Tibial artery (tissue), 4 donors: ENCODE results near the gene DOK7.

Experiments
- DNase-seq, 2 donors: peaks; one replicate each; pipeline ENCODE4 v3.0.0-alpha.2; 2019
- H3K27ac ChIP-seq, 2 donors: fragments of 200-600 bp; sonication (generic) in 1 of 2; 1 replicate in 1 of 2; 2 replicates in 1 of 2; pipeline ENCODE4 v1.5.1; 2018 to 2019; ENCODE audit warnings: mild to moderate bottlenecking in 1 of 2
- H3K27me3 ChIP-seq, 2 donors: fragments of 200-600 bp; sonication (generic) in 1 of 2; one replicate each; pipeline versions ENCODE4 v1.5.1 to v1.6.0; 2016 to 2019
- H3K36me3 ChIP-seq, 3 donors: fragments of 200-600 bp; sonication (generic) in 2 of 3; one replicate each; pipeline ENCODE4 v1.5.1; 2016 to 2019; ENCODE audit warnings: mild to moderate bottlenecking in 2 of 3
- H3K4me1 ChIP-seq, 4 donors: fragments of 200-600 bp; sonication (generic) in 2 of 4; 1 replicate in 3 of 4; 2 replicates in 1 of 4; pipeline ENCODE4 v1.5.1; 2016 to 2019
- H3K4me3 ChIP-seq, 2 donors: fragments of 200-600 bp; sonication (generic) in 1 of 2; 1 replicate in 1 of 2; 2 replicates in 1 of 2; pipeline ENCODE4 v1.5.1; 2018 to 2019; ENCODE audit warnings: mild to moderate bottlenecking in 2 of 2
- H3K9me3 ChIP-seq, 3 donors: fragments of 200-600 bp; sonication (generic) in 1 of 3; one replicate each; pipeline ENCODE4 v1.5.1; 2016 to 2019
- intact Hi-C: fragments of 100-400 bp; cut with DNase I; formaldehyde crosslinking; loops from one replicate; pipeline ENCODE4 v1.15.0; 2023; ENCODE audit warnings: low total_unique reads
- TF ChIP-seq, protein P1 (sequence below), 2 experiments: fragments of 200-600 bp in 1 of 2; fragments of 450-650 bp in 1 of 2; IDR thresholded peaks; one replicate each; pipeline ENCODE4 v1.5.1; 2017 to 2019; ENCODE audit warnings: antibody characterized with exemption in 2 of 2, mild to moderate bottlenecking in 1 of 2, moderate library complexity in 1 of 2

DOK7 gene

DNA sequence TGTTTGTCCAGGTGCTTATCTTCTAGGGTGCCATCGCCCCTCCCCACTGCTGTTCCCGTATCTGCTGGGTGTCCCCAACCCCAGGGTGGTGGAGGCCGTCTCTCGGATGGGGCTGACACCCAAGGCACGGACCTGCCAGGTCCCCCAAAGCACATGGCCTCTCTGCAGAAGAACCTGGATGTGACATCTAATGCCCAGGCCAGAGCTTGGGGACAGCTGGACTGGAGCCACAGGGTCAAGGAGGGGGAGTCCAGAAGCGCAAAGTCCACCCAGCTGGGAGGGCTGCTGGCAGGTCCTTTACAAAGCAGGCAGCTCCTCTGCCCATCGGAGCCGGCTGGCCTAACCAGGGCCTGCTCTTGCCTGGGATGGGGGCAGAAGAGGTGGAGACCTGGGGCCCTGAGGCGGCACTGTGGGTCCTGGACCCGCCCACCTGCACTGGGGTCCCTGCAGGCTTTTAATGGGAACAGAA lies 751 bp upstream of the DOK7 start:
- H3K9me3 ChIP-seq: no peaks in the 10 kb centered on the region
- H3K4me1 ChIP-seq: peaks cover 0 to 39% (median 31%) of the 10 kb centered on the region in 4 donors
- no peak for DNase-seq
- no peaks in the 10 kb centered on the region for H3K36me3 ChIP-seq
- peak overlapping the region; percentile 55 to 75 for H3K27ac ChIP-seq
- intact Hi-C loops: no loop called here
- TF ChIP-seq, protein P1, sequence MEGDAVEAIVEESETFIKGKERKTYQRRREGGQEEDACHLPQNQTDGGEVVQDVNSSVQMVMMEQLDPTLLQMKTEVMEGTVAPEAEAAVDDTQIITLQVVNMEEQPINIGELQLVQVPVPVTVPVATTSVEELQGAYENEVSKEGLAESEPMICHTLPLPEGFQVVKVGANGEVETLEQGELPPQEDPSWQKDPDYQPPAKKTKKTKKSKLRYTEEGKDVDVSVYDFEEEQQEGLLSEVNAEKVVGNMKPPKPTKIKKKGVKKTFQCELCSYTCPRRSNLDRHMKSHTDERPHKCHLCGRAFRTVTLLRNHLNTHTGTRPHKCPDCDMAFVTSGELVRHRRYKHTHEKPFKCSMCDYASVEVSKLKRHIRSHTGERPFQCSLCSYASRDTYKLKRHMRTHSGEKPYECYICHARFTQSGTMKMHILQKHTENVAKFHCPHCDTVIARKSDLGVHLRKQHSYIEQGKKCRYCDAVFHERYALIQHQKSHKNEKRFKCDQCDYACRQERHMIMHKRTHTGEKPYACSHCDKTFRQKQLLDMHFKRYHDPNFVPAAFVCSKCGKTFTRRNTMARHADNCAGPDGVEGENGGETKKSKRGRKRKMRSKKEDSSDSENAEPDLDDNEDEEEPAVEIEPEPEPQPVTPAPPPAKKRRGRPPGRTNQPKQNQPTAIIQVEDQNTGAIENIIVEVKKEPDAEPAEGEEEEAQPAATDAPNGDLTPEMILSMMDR (IDR thresholded peaks at IDR 0.05): no peak
- no peak overlapping the region for H3K4me3 ChIP-seq
- H3K27me3 ChIP-seq: no peaks in the 10 kb centered on the region

- TF ChIP-seq, protein P1 (IDR thresholded peaks at IDR 0.05): no peak
- Histone ChIP-seq H3K36me3 (no peaks in the 10 kb centered on the region), H3K9me3 (no peaks in the 10 kb centered on the region), H3K4me3 (peak overlapping the region; percentile 56 to 62), H3K27ac (peak overlapping the region; percentile 55 to 75), H3K4me1 (peaks cover 0 to 39% (median 31%) of the 10 kb centered on the region in 4 donors), H3K27me3 (no peaks in the 10 kb centered on the region)
- intact Hi-C loops: no loop called here
- no peak for DNase-seq
These were observed 646 bp downstream of the DOK7 start for GRCh38 chr4:3463556-3464348.

- DNase-seq: no peak
- Histone ChIP-seq H3K9me3 (no peaks in the 10 kb centered on the region), H3K4me3 (peak overlapping the region in 1 of 2 donors; percentile 56), H3K4me1 (peaks cover 0 to 39% (median 31%) of the 10 kb centered on the region in 4 donors), H3K36me3 (no peaks in the 10 kb centered on the region), H3K27me3 (no peaks in the 10 kb centered on the region), H3K27ac (peak overlapping the region in 1 of 2 donors; percentile 75)
- TF ChIP-seq, protein P1 (IDR thresholded peaks at IDR 0.05): no peak
- intact Hi-C loops: no loop called here
These were observed 1.3 kb downstream of the DOK7 start for GRCh38 chr4:3464349-3464905.

DNA sequence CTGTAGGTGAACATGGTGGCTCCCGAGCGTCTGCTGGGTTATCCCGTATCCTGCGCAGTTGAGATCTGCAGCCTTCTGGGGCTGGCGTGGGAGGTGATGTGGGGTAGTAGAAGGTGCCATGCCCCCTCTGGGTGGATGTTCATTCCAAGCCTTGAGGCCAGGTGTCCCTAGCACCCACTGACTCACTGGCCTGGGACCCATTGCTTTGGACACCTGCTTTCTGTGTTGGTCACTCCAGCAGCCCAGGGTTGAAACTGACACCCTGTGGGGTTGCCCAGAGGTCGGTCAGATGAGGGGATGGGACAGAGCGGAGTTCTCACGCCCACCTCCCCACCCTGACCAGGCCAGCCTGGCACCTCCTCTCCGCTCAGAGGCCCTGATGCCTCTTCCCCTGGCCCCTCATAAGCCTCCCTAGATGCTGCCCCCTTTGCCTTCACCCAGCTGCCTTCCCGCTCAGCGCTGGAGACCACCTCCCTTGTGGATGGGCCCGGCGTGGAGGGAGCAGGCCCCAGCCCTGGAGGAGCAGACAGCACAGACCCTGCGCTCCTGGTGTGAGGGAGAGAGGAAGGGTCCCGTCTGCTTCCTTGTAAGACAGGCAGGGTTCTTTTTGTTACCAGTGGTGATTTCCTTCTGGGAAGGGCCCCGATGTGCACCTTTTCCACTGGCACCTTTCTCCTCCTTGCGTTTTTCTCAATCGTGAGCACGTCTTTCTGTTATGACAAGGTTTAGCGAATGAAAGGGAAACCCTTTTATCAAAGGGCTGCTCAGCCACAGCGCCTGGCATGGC lies 2.0 kb downstream of the DOK7 start:
- DNase-seq: no peak
- no peak overlapping the region for H3K27ac ChIP-seq
- H3K9me3 ChIP-seq: no peaks in the 10 kb centered on the region
- peaks cover 0 to 39% (median 31%) of the 10 kb centered on the region in 4 donors for H3K4me1 ChIP-seq
- intact Hi-C loops: no loop called here
- no peak overlapping the region for H3K4me3 ChIP-seq
- TF ChIP-seq, protein P1 (IDR thresholded peaks at IDR 0.05): no peak
- no peaks in the 10 kb centered on the region for H3K27me3 ChIP-seq
- H3K36me3 ChIP-seq: no peaks in the 10 kb centered on the region

DNA sequence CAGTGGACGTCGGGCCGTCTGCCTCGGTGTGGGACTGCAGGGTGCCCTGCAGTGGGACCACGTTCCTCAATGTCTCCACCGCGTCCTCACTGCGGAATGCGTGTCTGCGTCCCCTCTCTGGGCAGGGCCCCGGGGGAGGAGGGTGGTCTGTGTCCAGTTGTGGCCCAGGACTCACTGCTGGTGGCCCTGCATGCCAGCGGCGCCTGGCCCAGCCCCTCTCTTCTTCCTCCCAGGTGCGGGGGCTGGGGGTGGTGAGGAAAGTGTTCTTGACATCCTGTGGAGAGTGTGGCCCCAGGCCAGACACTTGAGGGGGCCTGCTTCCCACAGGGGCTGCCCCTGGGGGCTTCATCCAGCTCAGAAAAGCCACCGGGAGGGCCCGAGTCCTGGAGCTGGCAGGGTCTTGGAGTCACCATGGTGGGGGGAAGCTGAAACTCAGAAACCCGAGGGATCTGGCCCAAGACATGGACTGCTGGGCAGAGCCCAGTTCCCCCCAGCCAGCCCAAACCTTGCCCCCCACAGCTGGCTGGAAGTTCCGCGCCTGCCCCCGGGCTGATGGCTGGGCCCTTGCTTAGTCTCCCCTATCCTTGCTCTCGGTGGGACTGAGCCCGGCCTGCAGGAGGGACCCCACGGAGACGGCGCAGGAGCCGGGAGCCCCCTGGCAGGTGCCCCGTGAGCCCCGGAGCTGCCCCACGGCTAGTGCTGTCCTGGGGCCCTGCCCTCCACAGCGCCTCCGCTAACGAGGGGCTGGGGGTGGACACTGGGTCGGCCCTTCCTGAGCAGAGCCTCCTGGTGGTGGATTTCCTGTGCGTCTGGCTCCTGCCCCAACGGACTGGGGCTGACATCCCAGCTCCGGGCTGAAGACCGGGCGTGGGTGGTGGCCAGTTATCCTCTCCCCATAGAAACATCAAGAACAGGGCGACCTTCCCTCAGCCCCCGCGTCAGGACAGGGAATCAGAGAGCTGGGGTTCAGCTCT lies 2.9 kb downstream of the DOK7 start:
- no peak for DNase-seq
- no peak overlapping the region for H3K27ac ChIP-seq
- intact Hi-C loops: no loop called here
- H3K36me3 ChIP-seq: no peaks in the 10 kb centered on the region
- no peaks in the 10 kb centered on the region for H3K9me3 ChIP-seq
- peaks cover 0 to 37% (median 31%) of the 10 kb centered on the region in 4 donors for H3K4me1 ChIP-seq
- TF ChIP-seq, protein P1 (IDR thresholded peaks at IDR 0.05): no peak
- no peaks in the 10 kb centered on the region for H3K27me3 ChIP-seq
- no peak overlapping the region for H3K4me3 ChIP-seq
